ENCODE data around the gene COL27A1.

DNA sequence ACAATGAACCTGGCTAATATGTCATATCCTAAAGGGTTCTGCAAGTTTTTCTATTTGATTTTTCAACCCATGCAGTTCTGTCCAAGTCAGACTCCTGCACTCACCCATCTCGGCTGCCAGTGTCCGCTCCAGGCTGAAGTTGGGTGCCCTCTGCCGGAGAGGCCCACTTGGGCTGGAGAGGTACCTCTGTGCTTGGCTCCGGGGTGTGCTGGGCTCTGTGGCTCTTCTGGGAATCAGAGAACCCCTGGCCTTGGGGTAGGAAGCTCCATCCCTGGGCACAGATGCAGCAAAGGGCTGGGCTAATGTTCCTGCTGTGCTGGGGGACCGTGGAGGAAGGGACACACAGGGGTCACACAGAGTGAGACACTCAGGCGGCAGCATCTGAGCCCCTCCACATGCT lies 200.5 kb downstream of the COL27A1 start:
- TF ChIP-seq, protein P1, sequence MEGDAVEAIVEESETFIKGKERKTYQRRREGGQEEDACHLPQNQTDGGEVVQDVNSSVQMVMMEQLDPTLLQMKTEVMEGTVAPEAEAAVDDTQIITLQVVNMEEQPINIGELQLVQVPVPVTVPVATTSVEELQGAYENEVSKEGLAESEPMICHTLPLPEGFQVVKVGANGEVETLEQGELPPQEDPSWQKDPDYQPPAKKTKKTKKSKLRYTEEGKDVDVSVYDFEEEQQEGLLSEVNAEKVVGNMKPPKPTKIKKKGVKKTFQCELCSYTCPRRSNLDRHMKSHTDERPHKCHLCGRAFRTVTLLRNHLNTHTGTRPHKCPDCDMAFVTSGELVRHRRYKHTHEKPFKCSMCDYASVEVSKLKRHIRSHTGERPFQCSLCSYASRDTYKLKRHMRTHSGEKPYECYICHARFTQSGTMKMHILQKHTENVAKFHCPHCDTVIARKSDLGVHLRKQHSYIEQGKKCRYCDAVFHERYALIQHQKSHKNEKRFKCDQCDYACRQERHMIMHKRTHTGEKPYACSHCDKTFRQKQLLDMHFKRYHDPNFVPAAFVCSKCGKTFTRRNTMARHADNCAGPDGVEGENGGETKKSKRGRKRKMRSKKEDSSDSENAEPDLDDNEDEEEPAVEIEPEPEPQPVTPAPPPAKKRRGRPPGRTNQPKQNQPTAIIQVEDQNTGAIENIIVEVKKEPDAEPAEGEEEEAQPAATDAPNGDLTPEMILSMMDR (IDR thresholded peaks at IDR 0.05), result no peak
- TF ChIP-seq POLR2AphosphoS5 (IDR thresholded peaks at IDR 0.05), result no peak
